Measurements from ENCODE around the gene EPHB2. TPM values are rescaled to one million over a fixed set of nuclear protein-coding genes. Genes with fewer than 3 reads are reported as not detected.

The EPHB2 gene
- total RNA-seq, 2 experiments from 2014 or later: 0.59 TPM; not detected in 1

- no peaks in the 10 kb centered on the region for H3K9me3 ChIP-seq (ENCODE audit: low read length)
- no peaks in the 10 kb centered on the region for H3K9me2 ChIP-seq (ENCODE audit: insufficient read depth, low read length)
- no peaks in the 10 kb centered on the region for H4K20me1 ChIP-seq (ENCODE audit: insufficient read depth, low read length)
- ChIA-PET CTCF (ENCODE audit: unreplicated experiment) (no interaction called here), POLR2A (no interaction called here)
- intact Hi-C loops (cut with micrococcal nuclease; ENCODE audit: unreplicated experiment): no loop called here
- no peak overlapping the region for H3K4me3 ChIP-seq (ENCODE audit: low read depth, low read length, poor library complexity, severe bottlenecking)
- H2AFZ ChIP-seq (ENCODE audit: low read length): no peak overlapping the region
- DNase-seq (ENCODE audit: low spot score): no peak
- H3K27ac ChIP-seq (ENCODE audit: low read depth, low read length, poor library complexity, severe bottlenecking): no peak overlapping the region
- H3K36me3 ChIP-seq (ENCODE audit: insufficient read depth, low read length): no peaks in the 10 kb centered on the region
- no peak for TF ChIP-seq CTCF (conservative IDR thresholded peaks at IDR 0.05; ENCODE audit: low read length)
- TF ChIP-seq EZH2phosphoT487 (IDR thresholded peaks at IDR 0.05; ENCODE audit: borderline replicate concordance, low read depth, low read length): no peak
- no peaks in the 10 kb centered on the region for H3K4me1 ChIP-seq (ENCODE audit: insufficient read depth, low read length, poor library complexity, severe bottlenecking)
- no peaks in the 10 kb centered on the region for H3K79me2 ChIP-seq (ENCODE audit: insufficient read depth, low read depth, low read length)
- no peak overlapping the region for H3K4me2 ChIP-seq (ENCODE audit: low read length)
- no TSS peak for BruUV-seq (replicated peaks)
Measured at GRCh38 chr1:22812993-22813790, 102.6 kb downstream of the EPHB2 start.

GRCh38 chr1:22814176-22815042 is 103.8 kb downstream of the EPHB2 start:
- no peak overlapping the region for H3K27ac ChIP-seq (ENCODE audit: low read depth, low read length, poor library complexity, severe bottlenecking)
- intact Hi-C loops (cut with micrococcal nuclease; ENCODE audit: unreplicated experiment): no loop called here
- no peaks in the 10 kb centered on the region for H3K9me2 ChIP-seq (ENCODE audit: insufficient read depth, low read length)
- no peak overlapping the region for H2AFZ ChIP-seq (ENCODE audit: low read length)
- H3K79me2 ChIP-seq (ENCODE audit: insufficient read depth, low read depth, low read length): no peaks in the 10 kb centered on the region
- DNase-seq (ENCODE audit: low spot score): no peak
- H3K36me3 ChIP-seq (ENCODE audit: insufficient read depth, low read length): no peaks in the 10 kb centered on the region
- H3K9me3 ChIP-seq (ENCODE audit: low read length): no peaks in the 10 kb centered on the region
- ChIA-PET POLR2A (no interaction called here), CTCF (ENCODE audit: unreplicated experiment) (no interaction called here)
- H3K4me2 ChIP-seq (ENCODE audit: low read length): no peak overlapping the region
- H3K4me1 ChIP-seq (ENCODE audit: insufficient read depth, low read length, poor library complexity, severe bottlenecking): no peaks in the 10 kb centered on the region
- no peak for TF ChIP-seq CTCF (conservative IDR thresholded peaks at IDR 0.05; ENCODE audit: low read length)
- H4K20me1 ChIP-seq (ENCODE audit: insufficient read depth, low read length): no peaks in the 10 kb centered on the region
- BruUV-seq (replicated peaks): no TSS peak
- H3K4me3 ChIP-seq (ENCODE audit: low read depth, low read length, poor library complexity, severe bottlenecking): no peak overlapping the region

DNA sequence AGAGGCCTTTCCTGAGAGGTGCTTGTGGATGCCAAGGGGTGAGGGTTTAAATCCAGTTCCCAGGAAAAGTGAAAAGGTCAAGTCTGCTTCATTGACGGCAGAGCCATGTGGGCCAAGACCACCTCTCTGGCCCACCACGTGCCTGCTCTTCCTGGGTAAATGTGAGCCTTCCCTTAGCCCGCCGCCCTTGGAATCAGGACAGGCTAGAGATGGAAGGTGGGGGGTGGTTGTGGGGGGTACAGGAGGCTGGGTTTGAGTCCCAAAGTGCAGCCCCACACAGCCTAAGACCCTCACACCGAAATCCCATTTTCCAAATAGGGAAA is 104.4 kb downstream of the EPHB2 start:
- POLR2A ChIA-PET: no interaction called here
- H3K27ac ChIP-seq (ENCODE audit: low read depth, low read length, poor library complexity, severe bottlenecking): no peak overlapping the region

More for the DNA sequence above, 104.4 kb downstream of the EPHB2 start:
- no peak for TF ChIP-seq EZH2phosphoT487 (IDR thresholded peaks at IDR 0.05; ENCODE audit: borderline replicate concordance, low read depth, low read length)
- no peak for TF ChIP-seq CTCF (conservative IDR thresholded peaks at IDR 0.05; ENCODE audit: low read length)
- H3K4me1 ChIP-seq (ENCODE audit: insufficient read depth, low read length, poor library complexity, severe bottlenecking): no peaks in the 10 kb centered on the region
- H3K4me3 ChIP-seq (ENCODE audit: low read depth, low read length, poor library complexity, severe bottlenecking): no peak overlapping the region
- BruUV-seq (replicated peaks): no TSS peak
- no peak for DNase-seq (ENCODE audit: low spot score)
- no peaks in the 10 kb centered on the region for H4K20me1 ChIP-seq (ENCODE audit: insufficient read depth, low read length)
- no peak overlapping the region for H2AFZ ChIP-seq (ENCODE audit: low read length)
- H3K4me2 ChIP-seq (ENCODE audit: low read length): no peak overlapping the region
- H3K9me3 ChIP-seq (ENCODE audit: low read length): no peaks in the 10 kb centered on the region
- no peaks in the 10 kb centered on the region for H3K9me2 ChIP-seq (ENCODE audit: insufficient read depth, low read length)
- CTCF ChIA-PET (ENCODE audit: unreplicated experiment): no interaction called here
- intact Hi-C loops (cut with micrococcal nuclease; ENCODE audit: unreplicated experiment): no loop called here
- no peaks in the 10 kb centered on the region for H3K36me3 ChIP-seq (ENCODE audit: insufficient read depth, low read length)
- no peaks in the 10 kb centered on the region for H3K79me2 ChIP-seq (ENCODE audit: insufficient read depth, low read depth, low read length)
